ENCODE measurements around the gene MYEF2. TPM values are rescaled to one million over a fixed set of nuclear protein-coding genes. Genes with fewer than 3 reads are reported as not detected.

MYEF2 gene
- total RNA-seq, 2 experiments from 2014 or later: 44.0 to 107 TPM

DNA sequence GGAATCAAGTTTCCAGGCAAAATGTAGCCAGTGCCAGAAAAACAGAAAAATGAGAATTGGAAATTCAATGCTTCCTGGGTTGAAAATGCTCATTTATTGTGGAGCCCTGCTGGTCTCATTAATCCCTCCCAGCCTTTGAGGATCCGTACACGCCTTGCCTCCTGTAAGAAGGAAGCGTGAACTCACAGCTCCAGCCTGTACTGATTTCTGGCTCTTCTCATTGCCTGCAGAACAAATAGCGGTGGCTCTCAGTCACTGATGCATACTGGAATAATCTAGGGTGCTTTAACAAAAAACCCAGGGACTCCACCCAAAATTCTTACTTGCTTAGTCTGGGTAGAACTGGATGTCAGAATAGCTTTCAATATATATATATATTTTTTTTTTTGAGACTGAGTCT lies 86.6 kb downstream of the MYEF2 start:
- CTCF ChIA-PET (ENCODE audit: unreplicated experiment): no interaction called here
- DNase-seq (ENCODE audit: low spot score): no peak
- no peaks in the 10 kb centered on the region for H3K79me2 ChIP-seq (ENCODE audit: insufficient read depth, low read depth, low read length)
- H3K27ac ChIP-seq (ENCODE audit: low read depth, low read length, poor library complexity, severe bottlenecking): no peak overlapping the region
- H3K9me3 ChIP-seq (ENCODE audit: low read length): no peaks in the 10 kb centered on the region
- no peak for TF ChIP-seq EZH2phosphoT487 (IDR thresholded peaks at IDR 0.05; ENCODE audit: borderline replicate concordance, low read depth, low read length)
- TF ChIP-seq, protein P1, sequence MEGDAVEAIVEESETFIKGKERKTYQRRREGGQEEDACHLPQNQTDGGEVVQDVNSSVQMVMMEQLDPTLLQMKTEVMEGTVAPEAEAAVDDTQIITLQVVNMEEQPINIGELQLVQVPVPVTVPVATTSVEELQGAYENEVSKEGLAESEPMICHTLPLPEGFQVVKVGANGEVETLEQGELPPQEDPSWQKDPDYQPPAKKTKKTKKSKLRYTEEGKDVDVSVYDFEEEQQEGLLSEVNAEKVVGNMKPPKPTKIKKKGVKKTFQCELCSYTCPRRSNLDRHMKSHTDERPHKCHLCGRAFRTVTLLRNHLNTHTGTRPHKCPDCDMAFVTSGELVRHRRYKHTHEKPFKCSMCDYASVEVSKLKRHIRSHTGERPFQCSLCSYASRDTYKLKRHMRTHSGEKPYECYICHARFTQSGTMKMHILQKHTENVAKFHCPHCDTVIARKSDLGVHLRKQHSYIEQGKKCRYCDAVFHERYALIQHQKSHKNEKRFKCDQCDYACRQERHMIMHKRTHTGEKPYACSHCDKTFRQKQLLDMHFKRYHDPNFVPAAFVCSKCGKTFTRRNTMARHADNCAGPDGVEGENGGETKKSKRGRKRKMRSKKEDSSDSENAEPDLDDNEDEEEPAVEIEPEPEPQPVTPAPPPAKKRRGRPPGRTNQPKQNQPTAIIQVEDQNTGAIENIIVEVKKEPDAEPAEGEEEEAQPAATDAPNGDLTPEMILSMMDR (conservative IDR thresholded peaks at IDR 0.05; ENCODE audit: low read length): no peak
- BruUV-seq (replicated peaks): no TSS peak
- H3K36me3 ChIP-seq (ENCODE audit: insufficient read depth, low read length): no peaks in the 10 kb centered on the region
- no peaks in the 10 kb centered on the region for H3K9me2 ChIP-seq (ENCODE audit: insufficient read depth, low read length)
- no peaks in the 10 kb centered on the region for H3K4me1 ChIP-seq (ENCODE audit: insufficient read depth, low read length, poor library complexity, severe bottlenecking)
- POLR2A ChIA-PET: no interaction called here
- H4K20me1 ChIP-seq (ENCODE audit: insufficient read depth, low read length): no peaks in the 10 kb centered on the region
- H3K4me2 ChIP-seq (ENCODE audit: low read length): no peak overlapping the region
- intact Hi-C loops (cut with micrococcal nuclease; ENCODE audit: unreplicated experiment): no loop called here
- H3K4me3 ChIP-seq (ENCODE audit: low read depth, low read length, poor library complexity, severe bottlenecking): no peak overlapping the region
- H2AFZ ChIP-seq (ENCODE audit: low read length): no peak overlapping the region

DNA sequence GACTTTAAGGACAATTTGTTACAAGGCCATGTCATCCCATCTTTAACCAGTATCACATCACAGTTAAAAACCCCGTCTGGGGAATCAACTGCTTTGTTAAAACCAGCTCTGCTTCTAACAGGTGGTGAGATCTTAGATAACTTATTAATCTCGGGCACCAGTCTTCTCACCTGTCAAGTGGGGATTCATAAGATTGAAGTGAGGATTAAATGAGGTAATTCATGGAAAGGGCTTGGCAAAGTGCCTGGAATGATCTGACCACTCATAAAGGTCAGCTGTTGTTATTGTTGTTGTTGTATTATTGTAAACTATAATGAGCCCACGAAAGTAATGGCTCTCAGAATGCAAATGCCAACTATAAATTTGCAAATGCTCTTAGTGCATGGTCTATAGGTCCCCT lies 87.4 kb downstream of the MYEF2 start:
- ChIA-PET POLR2A (interaction anchor here (0.6 kb wide), 1 partner anchor 556 kb away, joined by 4 read pairs; no protein-coding TSS in a partner anchor), CTCF (ENCODE audit: unreplicated experiment) (no interaction called here)
- TF ChIP-seq EZH2phosphoT487 (IDR thresholded peaks at IDR 0.05; ENCODE audit: borderline replicate concordance, low read depth, low read length): no peak
- TF ChIP-seq, protein P1 (conservative IDR thresholded peaks at IDR 0.05; ENCODE audit: low read length): no peak
- H3K9me2 ChIP-seq (ENCODE audit: insufficient read depth, low read length): no peaks in the 10 kb centered on the region
- no TSS peak for BruUV-seq (replicated peaks)
- no peaks in the 10 kb centered on the region for H3K79me2 ChIP-seq (ENCODE audit: insufficient read depth, low read depth, low read length)
- H3K27ac ChIP-seq (ENCODE audit: low read depth, low read length, poor library complexity, severe bottlenecking): no peak overlapping the region
- H3K4me1 ChIP-seq (ENCODE audit: insufficient read depth, low read length, poor library complexity, severe bottlenecking): no peaks in the 10 kb centered on the region
- intact Hi-C loops (cut with micrococcal nuclease; ENCODE audit: unreplicated experiment): no loop called here
- H2AFZ ChIP-seq (ENCODE audit: low read length): no peak overlapping the region
- H3K4me3 ChIP-seq (ENCODE audit: low read depth, low read length, poor library complexity, severe bottlenecking): no peak overlapping the region
- DNase-seq (ENCODE audit: low spot score): no peak
- H3K4me2 ChIP-seq (ENCODE audit: low read length): no peak overlapping the region
- no peaks in the 10 kb centered on the region for H3K36me3 ChIP-seq (ENCODE audit: insufficient read depth, low read length)
- H3K9me3 ChIP-seq (ENCODE audit: low read length): no peaks in the 10 kb centered on the region
- no peaks in the 10 kb centered on the region for H4K20me1 ChIP-seq (ENCODE audit: insufficient read depth, low read length)

DNA sequence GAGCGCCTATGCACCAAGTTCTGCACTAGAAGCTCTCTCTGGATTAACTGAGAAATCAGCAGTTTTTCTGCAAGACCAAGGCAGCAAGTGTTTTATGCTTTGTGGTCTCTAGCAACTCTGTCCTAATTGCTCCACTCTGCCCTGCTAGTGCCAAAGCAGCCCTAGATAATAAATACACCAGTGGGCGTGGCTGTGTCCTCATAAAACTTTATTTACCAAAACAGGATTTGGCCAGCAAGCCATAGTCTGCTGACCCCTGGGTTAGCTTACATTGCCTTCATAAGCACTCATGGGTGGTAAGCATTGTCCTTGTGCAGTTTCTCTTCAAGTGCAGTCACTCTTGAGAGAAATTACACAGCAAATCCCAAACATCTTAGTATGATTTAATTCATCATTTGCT lies 88.0 kb downstream of the MYEF2 start:
- no TSS peak for BruUV-seq (replicated peaks)
- Histone ChIP-seq H4K20me1 (ENCODE audit: insufficient read depth, low read length) (no peaks in the 10 kb centered on the region), H3K27ac (ENCODE audit: low read depth, low read length, poor library complexity, severe bottlenecking) (no peak overlapping the region), H2AFZ (ENCODE audit: low read length) (no peak overlapping the region), H3K9me2 (ENCODE audit: insufficient read depth, low read length) (no peaks in the 10 kb centered on the region), H3K9me3 (ENCODE audit: low read length) (no peaks in the 10 kb centered on the region), H3K79me2 (ENCODE audit: insufficient read depth, low read depth, low read length) (no peaks in the 10 kb centered on the region), H3K4me1 (ENCODE audit: insufficient read depth, low read length, poor library complexity, severe bottlenecking) (no peaks in the 10 kb centered on the region), H3K4me2 (ENCODE audit: low read length) (no peak overlapping the region), H3K36me3 (ENCODE audit: insufficient read depth, low read length) (no peaks in the 10 kb centered on the region), H3K4me3 (ENCODE audit: low read depth, low read length, poor library complexity, severe bottlenecking) (no peak overlapping the region)
- ChIA-PET CTCF (ENCODE audit: unreplicated experiment) (no interaction called here), POLR2A (no interaction called here)
- intact Hi-C loops (cut with micrococcal nuclease; ENCODE audit: unreplicated experiment): no loop called here
- TF ChIP-seq EZH2phosphoT487 (IDR thresholded peaks at IDR 0.05; ENCODE audit: borderline replicate concordance, low read depth, low read length): no peak
- DNase-seq (ENCODE audit: low spot score): no peak
